Neural progenitor cell (in vitro differentiated cells): ENCODE measurements around the gene SLC6A4.

Experiments used
- EZH2 ChIP-seq: fragments of 200-600 bp; sonication (generic); IDR thresholded peaks from 2 replicates; pipeline ENCODE4 v1.6.1; 2017; ENCODE audit warnings: antibody characterized with exemption, mild to moderate bottlenecking, moderate library complexity
- EZH2phosphoT487 ChIP-seq: fragments of 200-600 bp; sonication (generic); IDR thresholded peaks from 2 replicates; pipeline ENCODE4 v1.6.1; 2017; ENCODE audit warnings: antibody characterized with exemption
- TF ChIP-seq, protein P1 (sequence below): fragments of 200-600 bp; sonication (generic); IDR thresholded peaks from 2 replicates; pipeline ENCODE4 v1.5.1; 2017; ENCODE audit warnings: antibody characterized with exemption, mild to moderate bottlenecking

DNA sequence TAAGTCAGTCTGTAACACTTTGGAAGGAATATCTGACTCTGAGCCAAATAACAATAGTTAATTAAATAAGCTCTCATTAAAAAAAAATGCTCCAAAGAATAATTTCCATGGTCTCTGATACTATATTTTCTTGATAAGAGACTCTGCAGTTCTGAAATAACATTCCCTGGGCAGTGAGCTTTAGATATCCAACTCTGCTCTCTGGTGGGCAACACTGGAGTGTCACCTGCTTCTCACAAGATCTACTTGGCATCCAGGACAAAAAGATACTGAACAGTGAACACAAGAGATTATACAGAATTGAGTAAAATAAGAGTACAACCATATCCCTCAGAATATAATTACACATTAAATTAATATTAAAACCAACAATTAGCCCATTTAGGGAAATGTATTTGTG lies 42.5 kb upstream of the SLC6A4 start:
- TF ChIP-seq, protein P1, sequence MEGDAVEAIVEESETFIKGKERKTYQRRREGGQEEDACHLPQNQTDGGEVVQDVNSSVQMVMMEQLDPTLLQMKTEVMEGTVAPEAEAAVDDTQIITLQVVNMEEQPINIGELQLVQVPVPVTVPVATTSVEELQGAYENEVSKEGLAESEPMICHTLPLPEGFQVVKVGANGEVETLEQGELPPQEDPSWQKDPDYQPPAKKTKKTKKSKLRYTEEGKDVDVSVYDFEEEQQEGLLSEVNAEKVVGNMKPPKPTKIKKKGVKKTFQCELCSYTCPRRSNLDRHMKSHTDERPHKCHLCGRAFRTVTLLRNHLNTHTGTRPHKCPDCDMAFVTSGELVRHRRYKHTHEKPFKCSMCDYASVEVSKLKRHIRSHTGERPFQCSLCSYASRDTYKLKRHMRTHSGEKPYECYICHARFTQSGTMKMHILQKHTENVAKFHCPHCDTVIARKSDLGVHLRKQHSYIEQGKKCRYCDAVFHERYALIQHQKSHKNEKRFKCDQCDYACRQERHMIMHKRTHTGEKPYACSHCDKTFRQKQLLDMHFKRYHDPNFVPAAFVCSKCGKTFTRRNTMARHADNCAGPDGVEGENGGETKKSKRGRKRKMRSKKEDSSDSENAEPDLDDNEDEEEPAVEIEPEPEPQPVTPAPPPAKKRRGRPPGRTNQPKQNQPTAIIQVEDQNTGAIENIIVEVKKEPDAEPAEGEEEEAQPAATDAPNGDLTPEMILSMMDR: peak; percentile 62
- TF ChIP-seq EZH2phosphoT487: no peak
- no peak for TF ChIP-seq EZH2
